ENCODE data around the gene PRPF31.
"Not testable (repeated sequence)": the region's sequence is repeated elsewhere in the genome, so short reads cannot be mapped to it uniquely, and the experiment has no call there.

Gene PRPF31

DNA sequence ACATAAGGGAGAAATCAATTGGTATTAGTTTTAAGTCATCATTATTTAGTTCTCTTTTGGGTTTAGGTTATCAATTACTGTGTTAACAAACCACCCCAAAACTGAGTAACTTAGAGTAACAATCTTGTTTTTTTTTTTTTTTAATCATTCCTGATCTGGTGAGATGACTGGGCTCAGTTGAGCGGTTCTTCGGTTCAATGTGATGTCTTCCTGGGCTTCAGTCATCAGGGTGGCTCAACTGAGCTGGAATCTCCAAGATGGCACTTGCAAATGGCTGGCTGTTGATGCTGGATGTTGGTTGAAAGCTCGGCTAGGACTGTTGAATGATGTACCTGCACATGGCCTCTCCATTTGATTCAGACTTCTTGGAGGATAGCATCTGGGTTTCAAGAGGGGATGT is 31.1 kb upstream of the PRPF31 start:
- no peak for DNase-seq (ENCODE audit: low read depth, low spot score)
- no peaks in the 10 kb centered on the region for H3K36me3 ChIP-seq (ENCODE audit: insufficient read depth, insufficient read length, low read length)
- H3K4me3 ChIP-seq (ENCODE audit: insufficient read length, low read depth) = no peak overlapping the region
- H3K4me1 ChIP-seq (ENCODE audit: insufficient read depth, insufficient read length) = no peaks in the 10 kb centered on the region
- no peak overlapping the region for H3K9ac ChIP-seq (ENCODE audit: insufficient read length, low read depth)
- H3K9me3 ChIP-seq (ENCODE audit: insufficient read depth, low read length) = peaks cover 19% of the 10 kb centered on the region
- no peaks in the 10 kb centered on the region for H3K27me3 ChIP-seq (ENCODE audit: insufficient read depth, insufficient read length)
- TF ChIP-seq ZNF274 (IDR thresholded peaks at IDR 0.05; ENCODE audit: low read depth, low read length) = no peak
- no peak for TF ChIP-seq YY1 (IDR thresholded peaks at IDR 0.05; ENCODE audit: insufficient read depth, insufficient read length)
- TF ChIP-seq SUZ12 (IDR thresholded peaks at IDR 0.05; ENCODE audit: extremely low read depth, insufficient read depth, insufficient read length) = no peak

DNA sequence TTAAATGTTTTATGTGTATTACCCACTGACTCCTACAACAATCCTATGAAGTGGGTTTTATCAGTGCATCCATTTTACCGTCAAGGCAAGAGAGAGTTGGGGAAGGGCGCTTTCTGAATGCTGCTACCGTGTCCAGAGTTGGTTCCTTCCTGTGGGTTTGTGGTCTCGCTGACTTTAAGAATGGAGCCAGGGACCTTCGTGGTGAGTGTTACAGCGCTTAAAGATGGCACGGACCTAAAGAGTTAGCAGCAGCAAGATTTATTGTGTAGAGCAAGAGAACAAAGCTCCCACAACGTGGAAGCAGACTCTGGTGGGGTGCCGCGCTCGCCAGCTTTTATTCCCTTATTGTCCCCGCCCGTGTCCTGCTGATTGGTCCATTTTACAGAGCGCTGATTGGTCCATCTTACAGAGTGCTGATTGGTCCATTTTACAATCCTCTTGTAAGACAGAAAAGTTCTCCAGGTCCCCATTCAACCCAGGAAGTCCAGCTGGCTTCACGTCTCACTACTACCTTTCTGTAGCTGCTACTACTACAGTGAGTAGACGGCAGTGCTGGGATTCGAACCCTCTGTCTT is 21.0 kb upstream of the PRPF31 start:
- TF ChIP-seq YY1 (IDR thresholded peaks at IDR 0.05; ENCODE audit: insufficient read depth, insufficient read length) = no peak
- Histone ChIP-seq H3K9ac (ENCODE audit: insufficient read length, low read depth) (no peak overlapping the region), H3K27me3 (ENCODE audit: insufficient read depth, insufficient read length) (peaks cover 16% of the 10 kb centered on the region), H3K9me3 (ENCODE audit: insufficient read depth, low read length) (peaks cover 8% of the 10 kb centered on the region; the same call in 1 of the 2 replicates), H3K4me3 (ENCODE audit: insufficient read length, low read depth) (no peak overlapping the region), H3K36me3 (ENCODE audit: insufficient read depth, insufficient read length, low read length) (no peaks in the 10 kb centered on the region), H3K4me1 (ENCODE audit: insufficient read depth, insufficient read length) (peaks cover 2% of the 10 kb centered on the region)
- no peak for DNase-seq (ENCODE audit: low read depth, low spot score)

DNA sequence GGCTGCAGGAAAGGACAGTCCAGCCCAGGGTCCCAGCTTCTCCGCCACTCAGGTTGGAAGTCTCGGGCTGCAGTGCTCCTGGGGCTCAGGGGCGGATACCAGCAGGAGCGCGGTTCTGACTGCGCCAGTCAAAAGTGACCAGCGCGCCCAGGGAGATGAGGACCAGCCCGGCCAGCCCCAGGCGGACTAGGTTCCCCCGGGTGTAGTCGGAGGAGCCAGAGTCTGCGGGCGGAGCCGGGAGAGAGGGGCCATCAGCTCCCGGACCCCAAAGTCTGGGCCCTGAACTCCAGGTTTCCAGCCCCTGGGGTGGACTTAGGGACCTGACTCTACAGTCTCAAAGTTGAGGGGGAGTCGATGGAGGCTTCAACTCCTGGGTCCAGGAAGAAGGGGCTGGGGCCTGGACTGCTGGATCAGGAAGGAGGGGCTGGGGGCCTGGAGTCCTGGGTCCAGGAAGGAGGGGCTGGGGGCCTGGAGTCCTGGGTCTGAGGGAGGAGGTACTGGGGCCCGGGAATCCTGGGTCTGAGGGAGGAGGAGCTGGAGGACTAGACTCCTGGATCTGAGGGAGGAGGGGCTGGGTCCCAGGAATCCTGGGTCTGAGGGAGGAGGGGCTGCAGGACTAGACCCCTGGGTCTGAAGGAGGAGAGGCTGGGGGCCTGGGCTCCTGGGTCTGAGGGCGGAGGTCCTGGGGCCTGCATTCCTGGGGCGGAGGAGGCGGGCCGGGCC is 20.3 kb upstream of the PRPF31 start:
- Histone ChIP-seq H3K4me1 (ENCODE audit: insufficient read depth, insufficient read length) (peaks cover 2% of the 10 kb centered on the region), H3K27me3 (ENCODE audit: insufficient read depth, insufficient read length) (peaks cover 16% of the 10 kb centered on the region), H3K9ac (ENCODE audit: insufficient read length, low read depth) (peak overlapping the region; percentile 56), H3K36me3 (ENCODE audit: insufficient read depth, insufficient read length, low read length) (no peaks in the 10 kb centered on the region), H3K9me3 (ENCODE audit: insufficient read depth, low read length) (peaks cover 8% of the 10 kb centered on the region; the same call in 1 of the 2 replicates), H3K4me3 (ENCODE audit: insufficient read length, low read depth) (peak overlapping the region; percentile 45)
- DNase-seq (ENCODE audit: low read depth, low spot score) = no peak
- no peak for TF ChIP-seq SUZ12 (IDR thresholded peaks at IDR 0.05; ENCODE audit: extremely low read depth, insufficient read depth, insufficient read length)
- no peak for TF ChIP-seq ZNF274 (IDR thresholded peaks at IDR 0.05; ENCODE audit: low read depth, low read length)
- no peak for TF ChIP-seq YY1 (IDR thresholded peaks at IDR 0.05; ENCODE audit: insufficient read depth, insufficient read length)

GRCh38 chr19:54095859-54096616 is 19.5 kb upstream of the PRPF31 start:
- peak overlapping the region; percentile 45 for H3K4me3 ChIP-seq (ENCODE audit: insufficient read length, low read depth)
- not testable (repeated sequence) for DNase-seq (ENCODE audit: low read depth, low spot score)

DNA sequence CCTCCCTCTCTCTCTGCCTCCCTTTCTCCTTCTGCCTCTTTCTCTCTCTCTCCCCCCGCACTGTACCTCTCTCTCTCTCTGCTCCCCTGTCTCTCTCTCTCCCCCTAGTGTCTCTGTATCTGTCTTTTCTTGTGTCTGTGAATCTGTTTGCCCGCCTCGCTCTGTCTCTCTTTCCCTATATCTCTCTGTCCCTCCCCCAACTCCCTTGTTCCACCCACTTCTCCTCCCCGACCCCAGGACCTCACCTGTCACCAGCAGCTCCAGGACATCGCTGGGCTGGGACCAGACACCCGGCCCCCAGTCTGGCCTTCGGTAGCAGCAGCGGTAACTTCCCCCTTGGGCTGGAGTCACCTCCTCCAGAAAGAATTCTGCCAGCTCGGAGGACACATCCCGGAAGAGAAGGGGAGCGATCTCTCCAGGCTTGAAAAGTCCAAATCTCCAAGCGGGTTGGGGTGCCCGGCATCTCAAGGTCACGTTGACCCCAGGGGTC is 18.9 kb upstream of the PRPF31 start:
- DNase-seq (ENCODE audit: low read depth, low spot score) = no peak
- H3K27me3 ChIP-seq (ENCODE audit: insufficient read depth, insufficient read length) = peaks cover 16% of the 10 kb centered on the region
- no peaks in the 10 kb centered on the region for H3K36me3 ChIP-seq (ENCODE audit: insufficient read depth, insufficient read length, low read length)
- H3K9me3 ChIP-seq (ENCODE audit: insufficient read depth, low read length) = peaks cover 8% of the 10 kb centered on the region; the same call in 1 of the 2 replicates
- TF ChIP-seq SUZ12 (IDR thresholded peaks at IDR 0.05; ENCODE audit: extremely low read depth, insufficient read depth, insufficient read length) (no peak), YY1 (IDR thresholded peaks at IDR 0.05; ENCODE audit: insufficient read depth, insufficient read length) (no peak), ZNF274 (IDR thresholded peaks at IDR 0.05; ENCODE audit: low read depth, low read length) (no peak)
- H3K4me1 ChIP-seq (ENCODE audit: insufficient read depth, insufficient read length) = peaks cover 2% of the 10 kb centered on the region
- peak overlapping the region; percentile 56 for H3K9ac ChIP-seq (ENCODE audit: insufficient read length, low read depth)
- peak overlapping the region; percentile 11 for H3K4me3 ChIP-seq (ENCODE audit: insufficient read length, low read depth)

More at GRCh38 chr19:54095859-54096616, 19.5 kb upstream of the PRPF31 start:
- H3K9ac ChIP-seq (ENCODE audit: insufficient read length, low read depth) = peak overlapping the region; percentile 56
- not testable (repeated sequence) for H3K36me3 ChIP-seq (ENCODE audit: insufficient read depth, insufficient read length, low read length); H3K9me3 ChIP-seq (ENCODE audit: insufficient read depth, low read length); H3K4me1 ChIP-seq (ENCODE audit: insufficient read depth, insufficient read length)
- peaks cover 16% of the 10 kb centered on the region for H3K27me3 ChIP-seq (ENCODE audit: insufficient read depth, insufficient read length)

- no peak for DNase-seq (ENCODE audit: low read depth, low spot score)
- Histone ChIP-seq H3K9ac (ENCODE audit: insufficient read length, low read depth) (no peak overlapping the region), H3K4me1 (ENCODE audit: insufficient read depth, insufficient read length) (peaks cover 2% of the 10 kb centered on the region), H3K4me3 (ENCODE audit: insufficient read length, low read depth) (no peak overlapping the region), H3K9me3 (ENCODE audit: insufficient read depth, low read length) (peaks cover 6% of the 10 kb centered on the region; the same call in 1 of the 2 replicates), H3K36me3 (ENCODE audit: insufficient read depth, insufficient read length, low read length) (peaks cover 1% of the 10 kb centered on the region), H3K27me3 (ENCODE audit: insufficient read depth, insufficient read length) (peaks cover 13% of the 10 kb centered on the region)
- TF ChIP-seq ZNF274 (IDR thresholded peaks at IDR 0.05; ENCODE audit: low read depth, low read length) (no peak), YY1 (IDR thresholded peaks at IDR 0.05; ENCODE audit: insufficient read depth, insufficient read length) (no peak)
Observed at GRCh38 chr19:54099190-54099902, 16.2 kb upstream of the PRPF31 start.

- H3K4me3 ChIP-seq (ENCODE audit: insufficient read length, low read depth); H3K4me1 ChIP-seq (ENCODE audit: insufficient read depth, insufficient read length); H3K27me3 ChIP-seq (ENCODE audit: insufficient read depth, insufficient read length); H3K9ac ChIP-seq (ENCODE audit: insufficient read length, low read depth); H3K9me3 ChIP-seq (ENCODE audit: insufficient read depth, low read length); DNase-seq (ENCODE audit: low read depth, low spot score); H3K36me3 ChIP-seq (ENCODE audit: insufficient read depth, insufficient read length, low read length): not testable (repeated sequence)
Observed at GRCh38 chr19:54099903-54100255, 15.7 kb upstream of the PRPF31 start.
